Mesenchymal stem cell (in vitro differentiated cells and primary cell): Measurements from ENCODE around the gene FKBP15.
A peak's percentile ranks its signal among the peaks of the same experiment; 100 is the strongest.
"Not testable (repeated sequence)": the region's sequence is repeated elsewhere in the genome, so short reads cannot be mapped to it uniquely, and the experiment has no call there.

Experiments
- DNase-seq: peaks from one replicate; pipeline ENCODE4 v3.0.0-alpha.2; 2013
- H2AFZ ChIP-seq: one replicate; pipeline ENCODE4 v1.6.1; 2013; ENCODE audit warnings: low read depth, mild to moderate bottlenecking, control low read depth, inconsistent platforms, low read length, moderate library complexity
- H2AK5ac ChIP-seq: 2 replicates; pipeline ENCODE4 v1.6.1; 2013; ENCODE audit warnings: low read length, moderate library complexity, mild to moderate bottlenecking, inconsistent platforms; ENCODE audit not compliant: severe bottlenecking
- H2BK120ac ChIP-seq: one replicate; pipeline ENCODE4 v1.6.1; 2013; ENCODE audit warnings: low read depth, mild to moderate bottlenecking, inconsistent platforms, low read length, moderate library complexity
- H2BK12ac ChIP-seq, 2 experiments: one replicate each; pipeline ENCODE4 v1.6.1; 2013; ENCODE audit warnings: inconsistent platforms in 2 of 2, low read length in 2 of 2, mild to moderate bottlenecking in 2 of 2, moderate library complexity in 2 of 2, control low read depth in 1 of 2
- H2BK15ac ChIP-seq: one replicate; pipeline ENCODE4 v1.6.1; 2013; ENCODE audit warnings: mild to moderate bottlenecking, low read depth, inconsistent platforms; ENCODE audit not compliant: poor library complexity, severe bottlenecking
- H2BK5ac ChIP-seq: 2 replicates; pipeline ENCODE4 v1.6.1; 2013; ENCODE audit warnings: low read depth, mild to moderate bottlenecking, low read length, control low read depth, inconsistent platforms; ENCODE audit not compliant: poor library complexity, severe bottlenecking
- H3K14ac ChIP-seq, 2 experiments: one replicate each; pipeline ENCODE4 v1.6.1; 2013; ENCODE audit warnings: inconsistent platforms in 2 of 2, low read length in 2 of 2, control low read depth in 1 of 2, mild to moderate bottlenecking in 1 of 2, moderate library complexity in 1 of 2
- H3K18ac ChIP-seq, 2 experiments: one replicate each; pipeline ENCODE4 v1.6.1; 2013; ENCODE audit warnings: inconsistent platforms in 2 of 2, low read length in 2 of 2, control low read depth in 1 of 2, low read depth in 1 of 2, mild to moderate bottlenecking in 1 of 2
- H3K23ac ChIP-seq, 2 experiments: one replicate each; pipeline ENCODE4 v1.6.1; 2013; ENCODE audit warnings: inconsistent platforms in 2 of 2, low read length in 2 of 2, mild to moderate bottlenecking in 2 of 2, moderate library complexity in 2 of 2, control low read depth in 1 of 2
- H3K27ac ChIP-seq: 2 replicates; pipeline ENCODE4 v1.5.1; 2013; ENCODE audit warnings: mild to moderate bottlenecking, moderate library complexity, low read length, control low read depth, inconsistent platforms; ENCODE audit not compliant: poor library complexity, severe bottlenecking
- H3K27me3 ChIP-seq, 2 experiments: 2 replicates each; pipeline versions ENCODE4 v1.6.1 to v1.7.0; 2013; ENCODE audit warnings: low read length in 2 of 2, mild to moderate bottlenecking in 2 of 2, moderate library complexity in 2 of 2, control low read depth in 1 of 2, inconsistent platforms in 1 of 2; ENCODE audit not compliant: control insufficient read depth in 1 of 2, insufficient read depth in 1 of 2
- H3K36me3 ChIP-seq, 2 experiments: 2 replicates each; pipeline versions ENCODE4 v1.6.1 to v1.7.0; 2013; ENCODE audit warnings: low read length in 2 of 2, control low read depth in 1 of 2, inconsistent platforms in 1 of 2, low read depth in 1 of 2, mild to moderate bottlenecking in 1 of 2; ENCODE audit not compliant: insufficient read depth in 2 of 2, control insufficient read depth in 1 of 2
- H3K4ac ChIP-seq, 2 experiments: one replicate each; pipeline ENCODE4 v1.6.1; 2013; ENCODE audit warnings: inconsistent platforms in 2 of 2, low read length in 2 of 2, mild to moderate bottlenecking in 2 of 2, moderate library complexity in 2 of 2, control low read depth in 1 of 2, low read depth in 1 of 2
- H3K4me1 ChIP-seq: 2 replicates; pipeline ENCODE4 v1.6.1; 2013; ENCODE audit warnings: low read depth, low read length, control low read depth; ENCODE audit not compliant: control insufficient read depth, insufficient read depth
- H3K4me2 ChIP-seq: 2 replicates; pipeline ENCODE4 v1.6.1; 2013; ENCODE audit warnings: low read length, mild to moderate bottlenecking, inconsistent platforms; ENCODE audit not compliant: poor library complexity, severe bottlenecking
- H3K4me3 ChIP-seq, 2 experiments: 2 replicates each; pipeline versions ENCODE4 v1.5.1 to v1.7.0; 2013; ENCODE audit warnings: low read length in 2 of 2, mild to moderate bottlenecking in 2 of 2, control low read depth in 1 of 2, low read depth in 1 of 2; ENCODE audit not compliant: insufficient read depth in 1 of 2
- H3K79me1 ChIP-seq: replicated peaks from 2 replicates; pipeline ENCODE4 v1.6.1; 2013; ENCODE audit warnings: mild to moderate bottlenecking, control low read depth, low read length, inconsistent platforms; ENCODE audit not compliant: poor library complexity, severe bottlenecking
- H3K9ac ChIP-seq: 2 replicates; pipeline ENCODE4 v1.7.0; 2013; ENCODE audit warnings: mild to moderate bottlenecking, low read length, moderate library complexity
- H3K9me3 ChIP-seq: 2 replicates; pipeline ENCODE4 v1.7.0; 2013; ENCODE audit warnings: mild to moderate bottlenecking, low read length; ENCODE audit not compliant: control insufficient read depth
- H4K8ac ChIP-seq: one replicate; pipeline ENCODE4 v1.6.1; 2013; ENCODE audit warnings: inconsistent platforms, mild to moderate bottlenecking, low read length, moderate library complexity
- H4K91ac ChIP-seq: one replicate; pipeline ENCODE4 v1.6.1; 2013; ENCODE audit warnings: mild to moderate bottlenecking, low read length, inconsistent platforms
- WGBS: methylation state at CpG from one replicate; pipeline ENCODE4 v1.1.7; 2013; ENCODE audit warnings: mixed read lengths; 5-methylcytosine and 5-hydroxymethylcytosine counted together

FKBP15 gene

GRCh38 chr9:113237026-113237425, 15.9 kb upstream of the FKBP15 start:
- Histone ChIP-seq H3K23ac (no peak overlapping the region), H3K4me1 (peaks cover 1% of the 10 kb centered on the region), H3K27me3 (no peaks in the 10 kb centered on the region), H2AFZ (no peak overlapping the region), H2AK5ac (no peak overlapping the region), H2BK120ac (no peak overlapping the region), H4K8ac (no peak overlapping the region), H2BK12ac (no peak overlapping the region), H3K36me3 (no peaks in the 10 kb centered on the region), H4K91ac (no peak overlapping the region), H3K9me3 (no peaks in the 10 kb centered on the region), H3K9ac (no peak overlapping the region), H3K4me2 (no peak overlapping the region), H3K14ac (no peak overlapping the region), H2BK5ac (no peak overlapping the region), H2BK15ac (no peak overlapping the region), H3K79me1 (peaks cover 22% of the 10 kb centered on the region), H3K18ac (peak overlapping the region in 1 of 2 experiments; percentile 18), H3K27ac (no peak overlapping the region), H3K4ac (no peak overlapping the region), H3K4me3 (no peak overlapping the region)
- DNase-seq: no peak
- WGBS: 90% methylated on average over 4 of the region's 4 CpGs

- not testable (repeated sequence) for H2BK120ac ChIP-seq, H3K4ac ChIP-seq, H2AK5ac ChIP-seq, H4K8ac ChIP-seq, H3K4me1 ChIP-seq, H3K36me3 ChIP-seq, H4K91ac ChIP-seq, H3K9me3 ChIP-seq, H3K4me3 ChIP-seq, H3K14ac ChIP-seq, H3K27ac ChIP-seq, H3K9ac ChIP-seq, H3K27me3 ChIP-seq, H2BK12ac ChIP-seq, H3K18ac ChIP-seq, H2AFZ ChIP-seq, H2BK5ac ChIP-seq, H3K23ac ChIP-seq, H2BK15ac ChIP-seq, H3K4me2 ChIP-seq
- 92% methylated on average over 10 of the region's 10 CpGs for WGBS
- DNase-seq: peak; percentile 13
- H3K79me1 ChIP-seq: peaks cover 25% of the 10 kb centered on the region
Measured at GRCh38 chr9:113235701-113236255, 14.7 kb upstream of the FKBP15 start.

GRCh38 chr9:113231701-113232100, 10.6 kb upstream of the FKBP15 start:
- H3K9ac ChIP-seq: no peak overlapping the region
- H2BK120ac ChIP-seq: no peak overlapping the region
- H3K79me1 ChIP-seq: peaks cover 24% of the 10 kb centered on the region
- H3K36me3 ChIP-seq: peaks cover 2 to 19% of the 10 kb centered on the region in 2 experiments
- no peaks in the 10 kb centered on the region for H3K27me3 ChIP-seq
- no peak overlapping the region for H3K27ac ChIP-seq
- H3K4me2 ChIP-seq: no peak overlapping the region
- no peak overlapping the region for H2BK15ac ChIP-seq
- no peak overlapping the region for H2BK12ac ChIP-seq
- H3K18ac ChIP-seq: peak overlapping the region in 1 of 2 experiments; percentile 62
- 100% methylated on average over 2 of the region's 2 CpGs for WGBS
- H3K4me3 ChIP-seq: no peak overlapping the region
- DNase-seq: no peak
- peaks cover 1% of the 10 kb centered on the region for H3K4me1 ChIP-seq
- no peak overlapping the region for H2AK5ac ChIP-seq
- no peaks in the 10 kb centered on the region for H3K9me3 ChIP-seq
- H3K23ac ChIP-seq: no peak overlapping the region
- H4K8ac ChIP-seq: no peak overlapping the region
- no peak overlapping the region for H4K91ac ChIP-seq
- no peak overlapping the region for H3K14ac ChIP-seq
- H2AFZ ChIP-seq: no peak overlapping the region
- H3K4ac ChIP-seq: no peak overlapping the region
- no peak overlapping the region for H2BK5ac ChIP-seq

GRCh38 chr9:113228130-113228665, 7.1 kb upstream of the FKBP15 start:
- Histone ChIP-seq H2AFZ (no peak overlapping the region), H3K9ac (no peak overlapping the region), H2BK120ac (no peak overlapping the region), H2BK15ac (no peak overlapping the region), H3K14ac (no peak overlapping the region), H4K91ac (no peak overlapping the region), H3K4ac (no peak overlapping the region), H3K4me2 (no peak overlapping the region), H4K8ac (peak overlapping the region; percentile 42), H3K4me1 (no peaks in the 10 kb centered on the region), H3K27me3 (no peaks in the 10 kb centered on the region), H2AK5ac (no peak overlapping the region), H2BK5ac (no peak overlapping the region), H3K79me1 (peaks cover 30% of the 10 kb centered on the region), H2BK12ac (no peak overlapping the region), H3K23ac (no peak overlapping the region), H3K27ac (no peak overlapping the region), H3K18ac (no peak overlapping the region), H3K4me3 (no peak overlapping the region), H3K9me3 (no peaks in the 10 kb centered on the region), H3K36me3 (peaks cover 2 to 30% of the 10 kb centered on the region in 2 experiments)
- peak; percentile 66 for DNase-seq
- 64% methylated on average over 3 of the region's 3 CpGs for WGBS
